OCI-LY7 (cell line): ENCODE results near the gene GNAZ. TPM values are rescaled to one million over a fixed set of nuclear protein-coding genes. Genes with fewer than 3 reads are reported as not detected.

ENCODE experiments used
- BruUV-seq: library from RNA; stranded (reverse); fragments of 400-500 nt; replicated peaks from 2 replicates; lab custom pipeline; 2021; lab: Mats Ljungman, UMichigan
- CTCF ChIA-PET: fragments of 300-600 bp; sonication (Branson Sonifier 250); formaldehyde crosslinking; loops from one replicate; lab custom pipeline; 2022; ENCODE audit warnings: antibody characterized with exemption; ENCODE audit not compliant: unreplicated experiment; lab: Charles Lee
- POLR2A ChIA-PET: fragments of 300-600 bp; sonication (Branson Sonifier 250); formaldehyde crosslinking; loops from one replicate; lab custom pipeline; 2022; ENCODE audit warnings: antibody characterized with exemption; lab: Charles Lee
- DNase-seq: peaks from one replicate; pipeline ENCODE4 v3.0.0-alpha.2; 2015; ENCODE audit warnings: low spot score
- H2AFZ ChIP-seq: fragments of 200-600 bp; sonication (generic), shearing (Covaris generic); 2 replicates; pipeline ENCODE4 v1.6.1; 2014; ENCODE audit warnings: mild to moderate bottlenecking, antibody characterized with exemption, low read length, moderate library complexity
- H3K27ac ChIP-seq: fragments of 200-600 bp; sonication (generic); 2 replicates; pipeline ENCODE4 v1.5.1; 2014; ENCODE audit warnings: mixed run types, low read depth, mild to moderate bottlenecking, moderate library complexity, low read length, inconsistent platforms; ENCODE audit not compliant: poor library complexity, severe bottlenecking
- H3K36me3 ChIP-seq: fragments of 200-600 bp; sonication (generic); 2 replicates; pipeline ENCODE4 v1.6.1; 2014; ENCODE audit warnings: mild to moderate bottlenecking, antibody characterized with exemption, low read length, moderate library complexity, mixed read lengths; ENCODE audit not compliant: insufficient read depth
- H3K4me1 ChIP-seq: fragments of 200-600 bp; sonication (generic); 2 replicates; pipeline ENCODE4 v1.5.1; 2014; ENCODE audit warnings: mild to moderate bottlenecking, low read length; ENCODE audit not compliant: insufficient read depth, poor library complexity, severe bottlenecking
- H3K4me2 ChIP-seq: fragments of 200-600 bp; sonication (generic); 2 replicates; pipeline ENCODE4 v1.6.1; 2014; ENCODE audit warnings: mild to moderate bottlenecking, low read length
- H3K4me3 ChIP-seq: fragments of 200-600 bp; sonication (generic); 2 replicates; pipeline ENCODE4 v1.5.1; 2014; ENCODE audit warnings: mild to moderate bottlenecking, low read depth, low read length; ENCODE audit not compliant: poor library complexity, severe bottlenecking
- H3K79me2 ChIP-seq: fragments of 200-600 bp; sonication (generic); 2 replicates; pipeline ENCODE4 v1.6.1; 2016; ENCODE audit warnings: low read depth, mild to moderate bottlenecking, low read length, moderate library complexity, mixed read lengths; ENCODE audit not compliant: insufficient read depth
- H3K9me2 ChIP-seq: fragments of 200-600 bp; sonication (generic); 2 replicates; pipeline ENCODE4 v1.6.1; 2016; ENCODE audit warnings: mild to moderate bottlenecking, low read length, mixed read lengths; ENCODE audit not compliant: insufficient read depth
- H3K9me3 ChIP-seq: fragments of 200-600 bp; sonication (generic); 2 replicates; pipeline ENCODE4 v1.6.1; 2014; ENCODE audit warnings: mild to moderate bottlenecking, mixed run types, low read length, mixed read lengths
- H4K20me1 ChIP-seq: fragments of 200-600 bp; sonication (generic); 2 replicates; pipeline ENCODE4 v1.6.1; 2014; ENCODE audit warnings: mild to moderate bottlenecking, antibody characterized with exemption, low read length, moderate library complexity, mixed read lengths; ENCODE audit not compliant: insufficient read depth
- CTCF ChIP-seq: fragments of 200-600 bp; sonication (generic); conservative IDR thresholded peaks from 2 replicates; pipeline ENCODE4 v1.5.1; 2014; ENCODE audit warnings: mild to moderate bottlenecking, antibody characterized with exemption, low read length, moderate library complexity, mixed read lengths
- EZH2phosphoT487 ChIP-seq: fragments of 200-600 bp; sonication (generic); IDR thresholded peaks from 2 replicates; pipeline ENCODE4 v1.6.1; 2018; ENCODE audit warnings: low read depth, borderline replicate concordance, mild to moderate bottlenecking, mixed run types, antibody characterized with exemption, low read length, moderate library complexity, mixed read lengths
- intact Hi-C: fragments of 100-400 bp; cut with micrococcal nuclease; formaldehyde crosslinking; loops from one replicate; pipeline ENCODE4 v1.10.0; 2022; ENCODE audit not compliant: unreplicated experiment
- total RNA-seq, 2 experiments: library from RNA; depleted of rRNA in 1 of 2; stranded (reverse); fragments of >200 nt in 1 of 2; shearing (Covaris generic) in 1 of 2; gene quantifications; 2 replicates each; pipeline ENCODE4 v1.2.3, GENCODE V29; 2014 to 2022

Gene GNAZ
- total RNA-seq, 2 experiments from 2014 or later = 38.5 to 46.4 TPM

- H3K9me2 ChIP-seq = no peaks in the 10 kb centered on the region
- TF ChIP-seq CTCF (no peak), EZH2phosphoT487 (no peak)
- peak overlapping the region; percentile 72; the same call in 1 of the 2 replicates for H2AFZ ChIP-seq
- no peaks in the 10 kb centered on the region for H4K20me1 ChIP-seq
- H3K27ac ChIP-seq = peak overlapping the region; percentile 40
- H3K36me3 ChIP-seq = peaks cover 4% of the 10 kb centered on the region; the same call in 1 of the 2 replicates
- no peak overlapping the region for H3K4me3 ChIP-seq
- peaks cover 22% of the 10 kb centered on the region for H3K4me1 ChIP-seq
- ChIA-PET POLR2A (interaction anchor here (0.7 kb wide), 1 partner anchor 19 kb away, joined by 5 read pairs; no protein-coding TSS in a partner anchor), CTCF (no interaction called here)
- no TSS peak for BruUV-seq
- H3K79me2 ChIP-seq = no peaks in the 10 kb centered on the region
- DNase-seq = no peak
- intact Hi-C loops = no loop called here
- H3K9me3 ChIP-seq = peaks cover 32% of the 10 kb centered on the region
- H3K4me2 ChIP-seq = no peak overlapping the region
Measured at GRCh38 chr22:23055449-23056179, 14.7 kb upstream of the GNAZ start.

- Histone ChIP-seq H3K4me1 (peaks cover 32% of the 10 kb centered on the region), H2AFZ (no peak overlapping the region), H4K20me1 (no peaks in the 10 kb centered on the region), H3K27ac (no peak overlapping the region), H3K36me3 (peaks cover 4% of the 10 kb centered on the region; the same call in 1 of the 2 replicates), H3K4me2 (no peak overlapping the region), H3K9me2 (no peaks in the 10 kb centered on the region), H3K79me2 (no peaks in the 10 kb centered on the region), H3K4me3 (no peak overlapping the region), H3K9me3 (peaks cover 24% of the 10 kb centered on the region)
- intact Hi-C loops = no loop called here
- CTCF ChIA-PET = interaction anchor here (0.5 kb wide), 1 partner anchor 14 kb away, joined by 3 read pairs; no protein-coding TSS in a partner anchor
- DNase-seq = no peak
- POLR2A ChIA-PET = no interaction called here
- TF ChIP-seq EZH2phosphoT487 = no peak
- TF ChIP-seq CTCF = no peak
- BruUV-seq = no TSS peak
Measured at GRCh38 chr22:23057331-23057730, 13.0 kb upstream of the GNAZ start.

GRCh38 chr22:23058063-23058462 lies 12.3 kb upstream of the GNAZ start:
- H3K9me3 ChIP-seq = peaks cover 24% of the 10 kb centered on the region
- no peak overlapping the region for H3K4me3 ChIP-seq
- no TSS peak for BruUV-seq
- no peak overlapping the region for H3K4me2 ChIP-seq
- ChIA-PET POLR2A (no interaction called here), CTCF (no interaction called here)
- intact Hi-C loops = no loop called here
- H3K27ac ChIP-seq = no peak overlapping the region
- TF ChIP-seq EZH2phosphoT487 (no peak), CTCF (no peak)
- no peak overlapping the region for H2AFZ ChIP-seq
- no peak for DNase-seq
- H3K36me3 ChIP-seq = peaks cover 4% of the 10 kb centered on the region; the same call in 1 of the 2 replicates
- H4K20me1 ChIP-seq = no peaks in the 10 kb centered on the region
- H3K4me1 ChIP-seq = peaks cover 37% of the 10 kb centered on the region
- H3K9me2 ChIP-seq = no peaks in the 10 kb centered on the region
- H3K79me2 ChIP-seq = no peaks in the 10 kb centered on the region
